Heart right ventricle (tissue), 16 donors: Measurements from ENCODE around the gene PYGM. TPM values are rescaled to one million over a fixed set of nuclear protein-coding genes. Genes with fewer than 3 reads are reported as not detected.

ENCODE experiments used
- ATAC-seq, 8 donors: fragments of 200-7000 bp; cut with Tn5 transposase; one replicate each; pipeline ENCODE4 v1.9.1; 2020; ENCODE audit warnings: mild to moderate bottlenecking in 8 of 8, moderate library complexity in 8 of 8, moderate number of reproducible peaks in 1 of 8
- DNase-seq, 2 donors: peaks; one replicate each; pipeline ENCODE4 v3.0.0-alpha.2; 2020
- H3K27ac ChIP-seq, 10 donors: fragments of 200-600 bp; sonication (generic) in 2 of 10; one replicate each; pipeline versions ENCODE4 v1.5.0 to v1.8.0; 2020 to 2022; ENCODE audit warnings: mild to moderate bottlenecking in 3 of 10
- H3K27me3 ChIP-seq, 7 donors: fragments of 200-600 bp; one replicate each; pipeline ENCODE4 v1.8.0; 2021 to 2022; ENCODE audit warnings: mild to moderate bottlenecking in 2 of 7
- H3K36me3 ChIP-seq, 9 donors: fragments of 200-600 bp; sonication (generic) in 1 of 9; one replicate each; pipeline versions ENCODE4 v1.5.0 to v1.8.0; 2020 to 2022; ENCODE audit warnings: mild to moderate bottlenecking in 2 of 9
- H3K4me1 ChIP-seq, 9 donors: fragments of 200-600 bp; sonication (generic) in 1 of 9; one replicate each; pipeline versions ENCODE4 v1.5.0 to v1.8.0; 2020 to 2022; ENCODE audit warnings: mild to moderate bottlenecking in 4 of 9
- H3K4me3 ChIP-seq, 10 donors: fragments of 200-600 bp; sonication (generic) in 2 of 10; one replicate each; pipeline versions ENCODE4 v1.5.0 to v1.8.0; 2020 to 2022; ENCODE audit warnings: mild to moderate bottlenecking in 7 of 10, moderate library complexity in 2 of 10
- H3K9me3 ChIP-seq, 11 donors: fragments of 200-600 bp in 10 of 11; sonication (generic) in 2 of 11; one replicate each; pipeline versions ENCODE4 v1.5.0 to v1.8.0; 2013 to 2022; ENCODE audit warnings: mild to moderate bottlenecking in 2 of 11, control low read depth in 1 of 11, moderate library complexity in 1 of 11
- CTCF ChIP-seq, 9 donors: fragments of 200-600 bp; sonication (generic) in 2 of 9; IDR thresholded peaks; one replicate each; pipeline versions ENCODE4 v1.5.0 to v1.8.0; 2021 to 2022; ENCODE audit warnings: antibody characterized with exemption in 9 of 9, mild to moderate bottlenecking in 5 of 9, moderate library complexity in 1 of 9
- WGBS, 2 donors: extraction: QIAGEN DNeasy Blood & Tissue Kit; methylation state at CpG; one replicate each; pipeline ENCODE4 v1.1.7; 2013; ENCODE audit warnings: inconsistent platforms in 1 of 2; 5-methylcytosine and 5-hydroxymethylcytosine counted together
- intact Hi-C, 10 donors: fragments of 100-400 bp; cut with DNase I; formaldehyde crosslinking; loops; one replicate each; pipeline versions ENCODE4 v1.11.1 to v1.14.2; 2022
- polyA plus RNA-seq, 2 donors: library from polyadenylated mRNA; stranded (reverse); fragments of 200-250 nt; gene quantifications; one replicate each; pipeline ENCODE4 v1.2.3, GENCODE V29; 2013
- total RNA-seq, 10 donors: library from RNA; stranded (reverse); fragmentation: NEBNext Ultra II Directional in 3 of 10; extraction: Animal tissue kit (Norgen Biotek cat#: 25700) in 3 of 10; gene quantifications; one replicate each; pipeline versions ENCODE4 v1.2.1 to v1.2.4, GENCODE V29; 2021 to 2023
- donor health status: Arrhythmogenic right ventricular cardiomyopathy.
- donor health status: ischemic (EF 13 %, LVEDD 7.1; RV severe dilation, severe dysfunction).
- donor health status: healthy with polysubstance abuse.
- donor health status: DM: no; HTN: yes; CAD: no.
- donor health status: DM: no; HTN: no; CAD: no.
- donor health status: ischemic (EF 25% LVEDD 6.9; RV normal size, moderate dysfunction).
- donor health status: ischemic (EF 25% LVEDD 5.7; RV mildly dilated, moderate dysfunction).
- donor health status: healthy.
- donor health status: DM: yes; HTN: yes; CAD: no.
- donor health status: Ischemic cardiomyopathy.
- donor health status: ischemic (EF 35%, LVEDD 5.7; RV mildly dilated, moderate dysfunction).
- donor health status: nonischemic (EF 11% LVEDD 7.7; RV severe dilation, severe dysfunction).
- donor health status: DM: yes; HTN: yes; CAD: no.
- donor health status: PGD.
- donor health status: ischemic (EF 29% LVEDD 5.4; RV normal size, mild dysfunction).
- donor health status: nonischemic (EF 23%, LVEDD 6.1; RV moderate dilation, normal function).

PYGM gene
- total and polyA plus RNA-seq, 12 donors: 11.3 to 249 (median 115) TPM

GRCh38 chr11:64791781-64792291, 32.1 kb upstream of the PYGM start:
- Histone ChIP-seq H3K27ac (no peak overlapping the region), H3K36me3 (peaks cover 0 to 60% (median 7%) of the 10 kb centered on the region in 9 donors), H3K4me1 (peaks cover 0 to 26% (median 4%) of the 10 kb centered on the region in 9 donors), H3K4me3 (no peak overlapping the region), H3K9me3 (no peaks in the 10 kb centered on the region), H3K27me3 (no peaks in the 10 kb centered on the region)
- 92 to 93% methylated on average over 13 to 14 of the region's 14 CpGs for WGBS, 2 donors
- DNase-seq (no peak), ATAC-seq (no peak)
- no peak for TF ChIP-seq CTCF (IDR thresholded peaks at IDR 0.05)
- intact Hi-C loops: no loop called here

- DNase-seq (no peak), ATAC-seq (no peak)
- Histone ChIP-seq H3K4me1 (peaks cover 0 to 26% (median 4%) of the 10 kb centered on the region in 9 donors), H3K9me3 (no peaks in the 10 kb centered on the region), H3K36me3 (peaks cover 0 to 50% (median 7%) of the 10 kb centered on the region in 9 donors), H3K27me3 (no peaks in the 10 kb centered on the region), H3K4me3 (no peak overlapping the region), H3K27ac (no peak overlapping the region)
- WGBS, 2 donors: 92 to 94% methylated on average over 25 of the region's 25 CpGs
- no peak for TF ChIP-seq CTCF (IDR thresholded peaks at IDR 0.05)
- intact Hi-C loops: no loop called here
Observed at GRCh38 chr11:64790205-64791095, 30.7 kb upstream of the PYGM start.

- Histone ChIP-seq H3K4me3 (no peak overlapping the region), H3K9me3 (no peaks in the 10 kb centered on the region), H3K27ac (no peak overlapping the region), H3K36me3 (peaks cover 0 to 45% (median 7%) of the 10 kb centered on the region in 9 donors), H3K27me3 (no peaks in the 10 kb centered on the region), H3K4me1 (peaks cover 0 to 26% (median 4%) of the 10 kb centered on the region in 9 donors)
- WGBS, 2 donors: 94 to 95% methylated on average over 15 of the region's 15 CpGs
- DNase-seq (no peak), ATAC-seq (peak in 1 of 8 donors; percentile 14)
- no peak for TF ChIP-seq CTCF (IDR thresholded peaks at IDR 0.05)
- intact Hi-C loops: loop anchor here in 4 of 10 donors (5.0 to 10.0 kb wide), 3 partner anchors 58 to 325 kb away; partner anchors contain the start of genes TM7SF2 (in 1 of the 4) and ZNHIT2 (in 1 of the 4)
Observed at GRCh38 chr11:64789331-64790204, 29.8 kb upstream of the PYGM start.
